ENCODE results near the gene SPECC1. TPM values are rescaled to one million over a fixed set of nuclear protein-coding genes. Genes with fewer than 3 reads are reported as not detected.

The SPECC1 gene
- total and polyA plus RNA-seq, 2 donors (not counting 3 experiments of a cell fraction or from before 2014, with no cell fraction given) = 5.3 to 20.4 TPM

- H3K4me1 ChIP-seq (ENCODE audit: control insufficient read depth, extremely low read depth, insufficient read depth, low read length) = peaks cover 9% of the 10 kb centered on the region
- no peaks in the 10 kb centered on the region for H3K9me3 ChIP-seq (replicated peaks; ENCODE audit: control insufficient read depth, insufficient read depth, low read length)
- no peak overlapping the region for H3K4me3 ChIP-seq (replicated peaks in 1 of 3; ENCODE audit: insufficient read depth in 1 of 3, low read depth in 1 of 3, low read length in 3 of 3)
- BruUV-seq (replicated peaks) = no TSS peak
- no peaks in the 10 kb centered on the region for H3K79me2 ChIP-seq (ENCODE audit: control insufficient read depth, insufficient read depth, low read length)
- DNase-seq (ENCODE audit: low read depth, low spot score) (no peak), FAIRE-seq (no peak)
- no peak overlapping the region for H2AFZ ChIP-seq (ENCODE audit: low read depth, low read length)
- ChIA-PET CTCF (interaction anchor here (1.2 to 6.2 kb wide), 5 partner anchors 9 to 648 kb away, joined by 3 to 95 read pairs (median 10); partner anchors contain the start of gene B9D1), POLR2A (interaction anchor here (0.7 kb wide), 1 partner anchor 33 kb away, joined by 3 read pairs; the partner anchor contains the start of gene AKAP10)
- peaks cover 17 to 48% of the 10 kb centered on the region in 2 experiments for H3K27me3 ChIP-seq (ENCODE audit: control insufficient read depth in 2 of 2, insufficient read depth in 2 of 2, low read length in 2 of 2)
- H3K4me2 ChIP-seq (ENCODE audit: insufficient read depth, low read length) = no peak overlapping the region
- H3K9me1 ChIP-seq (replicated peaks; ENCODE audit: control insufficient read depth, extremely low read depth, insufficient read depth, low read length) = no peaks in the 10 kb centered on the region
- H3K36me3 ChIP-seq (ENCODE audit: control insufficient read depth in 2 of 2, extremely low read depth in 1 of 2, insufficient read depth in 2 of 2, low read length in 2 of 2) = no peaks in the 10 kb centered on the region
- no peak overlapping the region for H3K9ac ChIP-seq (replicated peaks; ENCODE audit: extremely low read depth, insufficient read depth, low read length)
- dilution Hi-C loops (cut with MboI; ENCODE audit: extremely low pct_ligation_motif_present, low sequenced_read_pairs) = no loop called here
- no peak overlapping the region for H3K27ac ChIP-seq (ENCODE audit: insufficient read depth, low read depth, low read length)
- H4K20me1 ChIP-seq (replicated peaks; ENCODE audit: control insufficient read depth, extremely low read depth, insufficient read depth, low read length) = peaks cover 4% of the 10 kb centered on the region
- TF ChIP-seq FOS (IDR thresholded peaks at IDR 0.05; ENCODE audit: borderline replicate concordance, insufficient read depth, low read length) = no peak
- no peak for TF ChIP-seq GATA2 (IDR thresholded peaks at IDR 0.05; ENCODE audit: insufficient read depth, insufficient read length, low read depth, low read length)
- TF ChIP-seq POLR2AphosphoS5 (IDR thresholded peaks at IDR 0.05; ENCODE audit: insufficient read depth, low read depth, low read length) = no peak
- no peak for TF ChIP-seq EZH2 (IDR thresholded peaks at IDR 0.05; ENCODE audit: borderline replicate concordance, low read depth, low read length, severe bottlenecking)
- no peak for TF ChIP-seq POLR2A (IDR thresholded peaks at IDR 0.05; ENCODE audit: low read depth, low read length)
- no peak for TF ChIP-seq CTCF (IDR thresholded peaks at IDR 0.05; ENCODE audit: extremely low read depth in 1 of 2, insufficient read depth in 1 of 2, low read depth in 1 of 2, low read length in 2 of 2)
- intact Hi-C loops (cut with micrococcal nuclease) = no loop called here
Observed at GRCh38 chr17:20010936-20011335, 1.8 kb downstream of the SPECC1 start.
